CD4-positive, alpha-beta T cell treated with Interleukin-2 at 100 ng/mL for 4 hours (primary cell): ENCODE data around the gene SLAIN2.
A peak's percentile ranks its signal among the peaks of the same experiment; 100 is the strongest.

ENCODE experiments used
- DNase-seq: peaks from one replicate; pipeline ENCODE4 v3.0.0-alpha.2; 2020; ENCODE audit warnings: low spot score

Gene SLAIN2

GRCh38 chr4:48334236-48334635, 7.1 kb upstream of the SLAIN2 start:
- DNase-seq = no peak

DNA sequence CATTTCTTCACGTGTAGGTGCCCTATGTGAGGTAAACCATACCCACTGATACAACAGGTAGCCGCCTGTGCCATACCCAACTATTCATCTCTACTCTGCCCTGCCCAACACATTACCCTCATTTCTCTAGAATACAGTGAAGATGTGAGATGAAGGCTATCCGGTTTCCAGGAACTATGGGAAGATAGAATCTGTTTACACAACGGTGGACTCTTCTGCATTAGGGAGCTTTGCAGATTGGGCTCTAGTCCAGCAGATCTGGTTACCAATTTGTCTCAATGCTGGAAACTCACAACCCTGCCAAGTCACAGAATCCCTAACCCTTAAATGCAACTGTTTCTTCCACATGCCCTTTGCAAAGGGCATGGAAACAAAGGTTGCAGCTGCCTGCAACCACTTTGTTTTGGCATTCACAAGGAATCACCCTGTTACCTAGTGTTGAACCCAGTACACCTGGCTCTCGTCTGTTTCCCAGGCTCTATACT, 6.4 kb upstream of the SLAIN2 start:
- DNase-seq = no peak

DNA sequence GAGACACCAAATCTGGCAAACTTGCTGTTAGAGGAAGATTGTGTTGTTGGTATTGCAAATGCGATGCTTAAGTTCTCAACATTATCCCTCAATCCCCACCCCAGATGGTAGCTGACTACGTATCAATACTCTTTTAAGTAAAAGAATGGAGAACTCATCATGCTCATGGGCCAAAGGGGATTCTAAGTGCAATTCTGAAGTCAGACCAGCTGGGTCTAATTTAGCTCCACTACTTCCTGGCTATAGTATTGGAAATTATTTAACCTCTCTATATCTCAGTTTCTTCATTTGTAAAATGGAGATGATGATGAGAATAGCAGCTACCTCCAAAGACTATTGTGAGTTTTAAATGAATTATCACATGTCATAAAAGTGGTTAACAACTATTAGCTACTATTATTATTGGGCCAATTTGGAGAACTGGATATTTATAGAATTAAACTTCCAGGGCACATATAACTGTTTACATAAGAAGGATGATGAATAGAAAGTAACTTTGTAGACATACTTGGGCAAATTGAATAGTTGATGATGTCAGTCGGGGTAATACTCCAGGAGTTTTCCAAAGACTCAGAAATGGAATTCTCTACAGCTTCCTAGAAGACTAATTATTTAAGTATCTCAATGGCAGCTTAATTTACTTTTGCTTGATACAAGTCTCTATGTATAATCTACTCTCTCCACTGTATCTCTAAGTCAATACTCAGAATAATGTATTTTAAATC, 5.0 kb upstream of the SLAIN2 start:
- DNase-seq = no peak

DNA sequence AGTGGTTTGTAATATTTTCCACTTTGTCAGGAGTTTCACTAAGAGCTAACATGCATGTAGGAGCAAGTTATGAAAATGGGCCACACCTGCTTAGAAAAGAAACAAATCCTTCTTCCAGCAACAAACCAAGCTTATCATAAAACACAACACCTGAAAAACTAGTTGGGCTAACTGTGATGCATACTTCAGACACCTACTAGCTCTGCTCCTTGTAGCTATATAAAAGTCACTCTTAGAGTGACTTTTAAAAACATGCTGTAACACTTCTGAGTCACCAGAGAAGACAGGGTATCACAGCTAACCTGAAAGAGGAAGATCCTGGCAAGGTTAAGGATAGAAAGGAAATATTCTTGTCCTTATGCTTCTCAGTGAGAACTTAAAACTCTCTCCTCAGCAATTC, 3.6 kb upstream of the SLAIN2 start:
- DNase-seq = no peak

DNA sequence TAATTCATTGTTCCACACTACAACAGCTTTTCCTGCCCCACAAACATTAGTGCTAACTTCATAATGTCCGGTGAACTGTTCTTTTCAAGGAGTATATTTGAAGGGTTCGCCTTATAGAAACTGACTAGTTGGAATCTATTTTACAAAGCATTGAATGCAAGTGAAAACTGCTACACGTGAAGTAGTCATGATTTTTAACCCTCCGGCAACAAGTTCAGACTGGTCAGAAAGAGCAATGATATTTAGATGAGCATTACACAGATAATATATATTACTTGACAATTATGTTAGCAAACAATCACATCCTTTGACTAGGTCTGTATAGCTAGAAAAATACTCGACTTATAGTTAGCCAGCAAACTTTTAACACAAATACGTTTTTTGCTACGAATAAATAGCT, 1.7 kb upstream of the SLAIN2 start:
- DNase-seq = no peak

- DNase-seq = no peak
These were observed 909 bp upstream of the SLAIN2 start for GRCh38 chr4:48340276-48340964.

- peak; percentile 35 for DNase-seq
These were observed 662 bp downstream of the SLAIN2 start for GRCh38 chr4:48341776-48342605.

DNA sequence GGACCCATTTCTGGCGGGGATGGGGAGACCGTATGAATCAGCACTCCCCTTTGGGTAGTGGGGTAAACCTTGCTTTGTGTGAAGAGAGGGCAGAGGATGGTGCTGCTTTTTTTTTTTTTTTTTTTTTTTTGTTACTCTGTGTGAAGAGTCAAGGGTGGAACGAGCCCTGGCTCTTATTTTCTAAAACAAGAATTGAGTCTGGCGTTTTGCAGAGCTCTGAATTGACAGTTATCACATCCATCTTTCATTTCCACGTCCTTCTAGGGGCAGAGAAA, 1.2 kb downstream of the SLAIN2 start:
- peak; percentile 37 for DNase-seq

DNA sequence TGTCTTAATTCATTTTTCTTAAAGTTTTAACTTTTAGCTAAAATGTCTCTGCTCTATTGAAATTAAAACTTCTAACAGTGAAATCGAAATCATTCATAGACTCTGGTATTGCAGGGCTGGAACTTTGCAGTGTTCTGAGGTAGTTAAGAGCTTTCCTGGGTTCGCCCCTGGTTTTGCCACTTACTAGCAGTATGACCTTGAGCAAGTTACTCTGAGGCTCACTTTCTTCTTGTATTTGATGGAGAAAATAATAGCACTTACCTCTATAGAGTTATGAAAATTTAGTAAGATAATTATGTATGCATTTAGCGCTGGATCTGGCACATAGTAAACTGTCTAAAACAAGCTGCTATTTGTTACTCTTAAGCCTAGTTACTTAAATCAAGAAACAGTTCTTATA, 1.7 kb downstream of the SLAIN2 start:
- no peak for DNase-seq

- no peak for DNase-seq
These were observed 2.2 kb downstream of the SLAIN2 start for GRCh38 chr4:48343551-48343950.

DNA sequence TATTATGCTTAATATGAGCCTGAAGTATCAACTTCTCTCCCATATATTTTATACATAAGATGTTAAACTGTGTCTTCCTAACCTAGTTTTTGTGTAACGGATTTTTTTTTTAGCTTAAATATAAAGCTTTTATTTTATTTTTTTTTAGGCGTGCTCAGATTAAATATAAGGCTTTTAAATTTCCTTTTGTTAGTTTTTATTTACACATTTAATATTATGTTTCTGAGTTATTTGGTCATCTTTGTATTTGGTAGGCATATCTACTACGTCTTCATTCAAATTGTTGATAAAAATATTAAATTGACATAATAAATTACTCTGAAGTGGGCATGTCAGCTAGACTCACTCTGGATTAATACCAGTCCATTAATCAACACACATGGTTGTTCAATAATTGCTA, 4.2 kb downstream of the SLAIN2 start:
- DNase-seq = no peak

DNA sequence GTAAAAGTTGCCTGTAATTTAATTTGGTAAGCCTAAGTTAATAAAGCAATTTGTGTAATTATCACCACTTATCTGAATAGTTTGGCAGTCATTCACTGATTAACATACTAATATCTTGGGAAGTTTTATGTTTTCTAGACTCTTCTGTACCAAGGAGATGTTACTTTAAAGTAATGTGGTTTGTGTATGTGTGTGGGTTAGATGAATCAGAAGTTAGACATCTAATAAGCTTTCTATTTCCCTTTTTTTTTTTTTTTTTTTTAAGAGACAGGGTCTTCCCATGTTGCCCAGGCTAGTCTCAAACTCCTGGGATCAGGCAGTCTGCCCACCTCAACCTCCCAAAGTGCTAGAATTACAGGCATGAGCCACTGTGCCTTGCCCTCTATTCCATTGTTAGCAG, 5.3 kb downstream of the SLAIN2 start:
- DNase-seq = no peak

GRCh38 chr4:48347282-48347921, 6.1 kb downstream of the SLAIN2 start:
- DNase-seq = no peak

DNA sequence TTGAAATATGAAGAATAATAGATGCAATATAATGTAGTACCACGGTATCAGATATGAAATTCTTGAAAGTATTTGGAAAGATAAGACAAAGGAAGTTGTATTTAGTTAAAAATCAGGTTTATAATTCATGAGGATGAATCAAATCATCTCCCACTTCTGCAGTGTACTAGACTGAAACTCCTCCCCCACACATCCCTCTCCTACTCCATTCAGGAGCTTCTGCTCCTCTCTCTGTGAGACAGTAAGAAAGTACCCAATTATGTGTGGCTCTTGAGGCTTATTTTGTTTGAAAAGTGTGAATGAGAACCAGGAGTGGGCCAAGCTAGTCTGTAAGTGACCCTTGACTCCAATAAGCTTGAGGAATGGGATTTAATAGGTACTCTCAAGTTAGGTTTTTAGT, 9.5 kb downstream of the SLAIN2 start:
- no peak for DNase-seq

DNA sequence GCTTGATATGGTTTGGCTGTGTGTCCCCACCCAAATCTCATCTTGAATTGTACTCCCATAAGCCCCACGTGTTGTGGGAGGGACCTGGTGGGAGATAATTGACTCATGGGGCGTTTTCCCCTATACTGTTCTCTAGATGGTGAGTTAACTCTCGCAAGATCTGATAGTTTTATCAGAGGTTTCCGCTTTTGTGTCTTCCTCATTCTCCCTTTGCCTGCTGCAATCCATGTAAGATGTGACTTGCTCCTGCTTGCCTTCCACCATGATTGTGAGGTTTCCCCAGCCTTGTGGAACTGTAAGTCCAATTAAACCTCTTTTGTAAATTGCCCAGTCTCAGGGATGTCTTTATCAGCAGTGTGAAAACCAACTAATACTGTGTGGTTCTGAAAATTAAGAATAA, 11.5 kb downstream of the SLAIN2 start:
- DNase-seq = no peak

DNA sequence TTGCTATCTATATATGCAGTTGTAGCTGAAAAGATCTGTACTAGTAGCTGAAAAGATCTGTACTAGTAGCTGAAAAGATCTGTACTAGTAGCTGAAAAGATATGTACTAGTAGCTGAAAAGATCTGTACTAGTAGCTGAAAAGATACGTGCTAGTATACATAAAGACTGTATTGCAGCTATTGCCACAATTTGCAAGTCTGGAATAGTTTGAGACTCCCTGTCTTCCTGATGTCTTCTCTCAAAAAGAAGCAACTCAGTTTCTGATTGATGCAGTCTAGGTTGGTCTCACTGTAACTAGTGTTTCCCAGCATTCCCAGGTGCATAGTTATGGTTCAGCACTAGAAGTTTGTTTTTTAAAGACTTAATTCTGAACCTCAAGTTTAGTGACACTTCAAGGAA, 15.0 kb downstream of the SLAIN2 start:
- no peak for DNase-seq

- no peak for DNase-seq
These were observed 19.1 kb downstream of the SLAIN2 start for GRCh38 chr4:48360285-48361011.

GRCh38 chr4:48361012-48361400, 19.7 kb downstream of the SLAIN2 start:
- no peak for DNase-seq

DNA sequence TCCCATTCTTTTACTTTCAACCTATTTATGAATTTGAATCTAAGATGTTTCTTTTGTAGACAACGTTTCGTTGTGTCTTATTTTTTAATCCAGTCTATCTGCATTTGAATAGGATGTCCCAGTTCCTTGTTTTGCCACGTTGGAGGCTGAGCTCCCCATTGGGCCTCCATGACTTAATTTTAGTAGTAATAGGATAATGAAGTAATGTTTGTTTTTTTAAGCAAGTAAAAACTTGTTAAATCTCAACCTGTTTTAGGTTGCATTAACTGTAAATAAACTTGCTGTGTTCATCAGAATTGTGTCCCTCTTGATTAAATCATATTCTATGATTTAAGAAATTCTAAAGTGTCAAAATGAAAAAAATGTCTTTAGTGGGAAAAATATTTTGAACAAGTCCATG, 25.3 kb downstream of the SLAIN2 start:
- no peak for DNase-seq

DNA sequence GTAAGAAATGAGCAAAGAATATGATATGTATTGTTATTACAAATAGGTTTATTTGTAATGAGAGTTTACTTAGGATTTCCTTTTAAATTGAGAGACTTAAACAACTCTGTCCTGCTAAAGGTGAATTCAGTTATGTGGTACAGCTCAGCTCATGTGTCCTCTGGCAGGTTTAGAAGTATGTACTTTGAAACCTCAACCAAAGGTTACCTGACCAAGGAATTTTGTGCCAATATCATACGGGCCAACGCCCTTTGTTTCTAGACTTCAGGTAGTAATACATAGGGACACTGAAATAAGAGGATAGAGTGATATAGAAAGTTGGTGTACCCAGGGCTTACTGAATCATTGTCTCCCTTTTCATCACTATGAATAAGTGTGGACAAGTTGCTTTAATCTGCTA, 25.7 kb downstream of the SLAIN2 start:
- DNase-seq = no peak

DNA sequence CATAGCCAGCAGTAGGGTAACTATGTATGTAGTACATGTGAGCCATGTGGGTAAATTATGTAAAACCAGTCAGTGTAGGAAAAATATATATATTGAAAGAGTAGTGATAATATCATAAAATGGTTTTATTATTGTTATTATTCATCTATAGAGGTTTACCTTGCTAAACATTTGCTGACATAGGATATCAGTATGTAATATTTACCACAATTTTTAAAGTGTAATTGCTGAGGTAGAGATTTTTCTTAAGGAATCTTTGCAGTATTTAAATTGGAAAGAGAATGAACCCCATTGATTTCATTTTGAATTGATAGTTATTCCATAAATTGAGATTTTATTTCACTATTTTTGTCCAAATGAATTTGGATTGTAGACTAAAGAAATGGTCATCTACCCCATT, 27.1 kb downstream of the SLAIN2 start:
- DNase-seq = no peak

DNA sequence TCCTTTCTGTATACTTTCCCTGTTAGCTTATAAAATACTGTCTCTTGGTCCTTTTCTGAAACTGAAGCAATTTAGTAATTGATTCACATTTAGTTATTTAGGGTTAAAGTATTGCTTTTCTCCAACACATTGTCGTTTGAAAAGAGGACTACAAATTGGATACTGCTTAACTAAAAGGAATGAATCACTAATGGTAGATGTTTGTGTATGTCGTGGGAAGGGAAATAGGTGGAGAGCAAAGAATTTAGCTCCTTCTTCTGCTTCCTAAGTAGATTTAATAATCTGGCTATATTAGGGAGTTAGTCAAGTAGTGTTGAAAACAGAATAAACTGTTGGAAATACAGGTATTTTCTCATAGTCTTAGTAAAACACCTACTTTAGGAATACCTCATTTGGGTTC, 27.9 kb downstream of the SLAIN2 start:
- no peak for DNase-seq
